Retinal pigment epithelial cell (primary cell): Measurements from ENCODE around the gene KNDC1.

Source experiments
- DNase-seq: peaks from one replicate; pipeline ENCODE4 v3.0.0-alpha.2; 2010; ENCODE audit warnings: low read depth
- H3K4me3 ChIP-seq: 2 replicates; pipeline ENCODE4 v1.5.1; 2011; ENCODE audit warnings: mild to moderate bottlenecking, low read length, control low read depth, moderate library complexity
- CTCF ChIP-seq: conservative IDR thresholded peaks from 2 replicates; pipeline ENCODE4 v1.5.1; 2011; ENCODE audit warnings: low read depth, low read length, control low read depth, inconsistent platforms

The KNDC1 gene

GRCh38 chr10:133269367-133269766, 109.3 kb downstream of the KNDC1 start:
- no peak overlapping the region for H3K4me3 ChIP-seq
- no peak for DNase-seq
- no peak for TF ChIP-seq CTCF

GRCh38 chr10:133270204-133270603, 110.2 kb downstream of the KNDC1 start:
- no peak for DNase-seq
- no peak overlapping the region for H3K4me3 ChIP-seq
- no peak for TF ChIP-seq CTCF

- DNase-seq, result no peak
- H3K4me3 ChIP-seq, result no peak overlapping the region
- no peak for TF ChIP-seq CTCF
Observed at GRCh38 chr10:133270773-133271297, 110.8 kb downstream of the KNDC1 start.

- DNase-seq, result no peak
- no peak overlapping the region for H3K4me3 ChIP-seq
- no peak for TF ChIP-seq CTCF
Observed at GRCh38 chr10:133271521-133272300, 111.7 kb downstream of the KNDC1 start.

- no peak for DNase-seq
Observed at GRCh38 chr10:133272301-133272963, 112.4 kb downstream of the KNDC1 start.

DNA sequence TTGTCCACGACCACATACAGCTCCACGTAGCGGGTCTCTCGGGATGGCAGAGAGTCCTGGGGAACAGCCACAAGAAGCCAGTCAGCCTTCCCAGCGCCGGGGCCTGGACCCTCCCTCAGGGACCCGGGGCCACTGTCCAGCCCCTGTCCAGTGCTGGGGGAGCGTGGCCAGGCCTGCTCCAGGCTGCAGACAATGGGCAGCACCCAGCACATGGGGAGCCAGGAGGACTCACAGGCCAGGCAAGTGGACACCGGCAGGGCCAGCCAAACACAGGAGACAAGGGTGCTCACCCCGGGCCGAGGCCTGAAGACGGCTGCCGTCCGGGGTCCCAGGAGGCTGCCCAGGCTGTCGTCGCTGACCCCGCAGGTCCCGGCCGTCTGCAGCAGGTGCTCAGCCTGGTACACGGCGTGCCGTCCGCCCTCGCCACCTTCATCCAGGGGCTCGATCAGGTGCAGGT, 113.0 kb downstream of the KNDC1 start:
- TF ChIP-seq CTCF, result no peak
- H3K4me3 ChIP-seq, result no peak overlapping the region
- DNase-seq, result no peak

More at GRCh38 chr10:133272301-133272963, 112.4 kb downstream of the KNDC1 start:
- no peak overlapping the region for H3K4me3 ChIP-seq
- no peak for TF ChIP-seq CTCF
